Stimulated activated CD8-positive, alpha-beta memory T cell treated with anti-CD3 and anti-CD28 coated beads, Interleukin-15, amount 100 ng/mL, for 24 hours (primary cell): ENCODE data around the gene SFXN5.
"Not testable (repeated sequence)": the region's sequence is repeated elsewhere in the genome, so short reads cannot be mapped to it uniquely, and the experiment has no call there.

Source experiments
- DNase-seq: peaks from one replicate; pipeline ENCODE4 v3.0.0-alpha.2; 2020; ENCODE audit warnings: low read depth

Gene SFXN5

DNA sequence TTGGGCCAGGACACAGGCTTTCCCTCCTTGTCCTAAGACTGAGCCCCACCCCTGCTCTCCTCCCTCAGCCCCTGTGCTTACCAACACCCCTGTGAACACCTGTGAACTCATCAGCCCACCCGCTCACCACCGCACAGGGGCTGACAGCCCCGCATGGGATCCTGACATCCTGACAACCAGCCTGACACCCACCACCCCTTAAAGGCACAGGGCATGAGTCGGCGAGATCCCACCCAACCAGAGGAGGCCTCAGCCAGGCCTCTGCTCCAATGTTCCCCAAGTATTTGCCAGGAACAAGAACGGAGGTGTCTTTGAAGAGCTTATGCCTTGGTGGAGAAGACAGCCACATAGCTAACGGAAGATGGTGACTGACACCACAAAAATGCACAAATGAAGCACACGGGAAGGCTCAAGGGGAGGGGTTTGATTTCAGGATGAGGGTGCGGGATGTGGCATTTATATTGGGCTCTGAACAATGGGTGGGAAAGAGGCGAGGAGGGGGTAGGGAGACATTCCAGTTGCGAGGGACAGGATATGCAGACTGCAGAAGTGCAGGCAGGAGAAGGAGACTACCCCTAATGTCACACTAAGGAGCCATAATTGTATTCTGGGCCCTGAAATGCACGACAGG lies 30.2 kb upstream of the SFXN5 start:
- DNase-seq: no peak

DNA sequence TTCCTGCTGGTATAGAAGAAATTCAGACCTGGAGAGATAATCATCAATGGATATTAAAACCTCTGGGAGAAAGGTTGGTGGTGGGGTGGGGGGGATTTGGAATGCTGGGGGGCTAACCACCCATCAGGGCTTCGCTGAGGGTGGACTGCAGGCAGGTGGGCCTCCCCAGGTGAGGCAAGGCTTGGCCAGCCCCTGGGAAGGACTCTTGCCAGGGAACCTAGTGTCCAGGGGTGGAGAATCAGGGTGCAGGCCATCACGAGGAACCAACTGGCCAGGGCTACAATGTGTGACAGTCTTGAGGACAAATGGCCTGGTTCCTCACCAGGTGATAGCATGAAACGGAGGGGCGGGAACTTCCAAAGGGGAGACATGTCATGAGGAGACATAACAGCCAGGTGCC lies 29.4 kb upstream of the SFXN5 start:
- DNase-seq: no peak

DNA sequence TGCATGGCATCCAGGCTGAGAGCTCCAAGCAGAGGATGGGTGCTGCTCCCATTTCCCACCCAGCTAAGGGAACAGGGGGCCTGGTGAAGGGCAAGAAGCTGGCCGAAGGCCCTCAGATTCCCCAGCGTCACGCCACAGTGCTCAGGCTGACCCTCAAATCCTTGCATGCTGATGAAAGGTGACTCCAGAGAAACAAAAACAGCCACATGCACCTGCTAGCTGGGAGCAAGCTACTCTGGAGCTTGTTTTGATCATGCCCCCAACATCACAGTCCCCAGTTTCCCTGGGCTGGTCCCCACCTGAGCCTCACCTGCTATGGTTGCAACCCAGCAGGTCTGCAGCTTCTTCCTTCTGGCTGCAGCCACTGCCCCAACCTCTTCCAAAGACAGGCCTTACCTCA lies 28.0 kb upstream of the SFXN5 start:
- no peak for DNase-seq

DNA sequence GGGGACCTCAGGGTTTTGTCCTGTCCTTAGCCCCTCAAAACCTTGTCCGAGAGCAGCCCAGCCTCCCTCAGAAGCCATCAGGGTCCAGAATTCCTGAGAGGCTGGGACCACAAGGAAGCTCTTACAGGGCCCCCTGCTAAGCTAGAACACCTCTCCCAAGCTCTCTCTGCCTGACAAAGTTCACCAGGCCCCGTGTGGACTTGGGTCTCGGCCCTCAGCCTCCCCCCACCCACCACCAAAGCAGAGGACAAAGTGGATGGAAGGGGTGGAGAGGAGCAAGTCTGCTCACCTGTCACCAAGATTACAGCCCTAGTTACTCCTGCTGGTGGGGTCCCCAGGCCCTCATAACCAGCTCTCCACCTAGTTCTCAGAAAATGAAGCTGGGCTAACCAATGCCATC lies 24.4 kb upstream of the SFXN5 start:
- no peak for DNase-seq

DNA sequence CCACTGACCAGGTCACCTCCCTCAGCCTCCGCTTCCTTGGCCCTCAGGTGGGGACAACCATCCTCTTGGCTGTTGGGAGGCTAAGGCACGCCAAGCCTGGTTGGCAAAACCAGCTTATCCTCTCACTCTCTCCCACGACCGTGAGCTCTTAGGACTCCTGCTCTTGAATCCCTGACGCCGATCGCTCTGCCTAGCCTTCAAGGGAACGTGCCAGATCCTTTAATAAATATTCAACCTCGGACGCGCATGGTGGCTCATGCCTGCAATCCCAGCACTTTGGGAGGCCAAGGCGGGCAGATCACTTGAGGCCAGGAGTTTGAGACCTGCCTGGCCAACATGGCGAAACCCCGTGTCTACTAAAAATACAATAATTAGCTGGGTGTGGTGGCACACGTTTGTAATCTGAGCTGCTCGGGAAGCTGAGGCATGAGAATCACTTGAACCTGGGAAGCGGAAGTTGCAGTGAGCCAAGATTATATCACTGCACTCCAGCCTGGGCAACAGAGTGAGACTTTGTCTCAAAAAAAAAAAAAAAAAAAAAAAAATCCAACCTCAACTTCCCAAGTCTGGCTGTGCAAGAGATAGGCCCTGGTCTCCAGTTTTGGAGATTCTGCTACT lies 22.2 kb upstream of the SFXN5 start:
- DNase-seq: not testable (repeated sequence)

DNA sequence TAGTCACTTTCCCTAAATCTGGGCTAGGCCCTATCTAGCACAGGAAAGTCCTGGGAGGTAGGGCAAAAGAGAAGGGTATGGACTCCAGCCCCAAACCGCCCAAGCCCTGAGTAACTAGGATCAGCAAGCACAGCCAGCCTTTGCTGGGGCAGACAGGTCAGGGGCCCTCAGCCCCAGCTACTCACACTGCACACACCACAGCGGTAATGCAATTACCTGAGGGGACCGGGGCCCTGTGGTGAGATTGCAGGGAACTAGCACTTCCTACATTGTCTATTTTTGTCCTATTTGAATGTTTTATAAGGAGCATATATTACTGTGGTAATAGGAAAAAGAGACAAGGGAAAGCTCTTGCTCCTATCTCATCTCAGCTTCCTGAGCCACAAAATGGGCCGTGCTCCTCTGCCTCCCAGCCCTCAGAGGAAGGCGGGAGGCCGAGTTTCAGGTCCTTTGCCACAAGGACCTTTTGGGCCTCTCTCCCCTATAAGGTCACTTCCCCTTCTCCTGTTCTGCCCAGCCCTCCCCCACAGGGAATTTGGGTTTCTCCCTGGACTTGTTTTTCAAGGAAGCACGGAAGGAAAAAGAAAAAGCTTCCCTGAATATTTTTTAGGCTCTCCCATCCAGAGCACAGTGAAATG lies 20.8 kb upstream of the SFXN5 start:
- no peak for DNase-seq

DNA sequence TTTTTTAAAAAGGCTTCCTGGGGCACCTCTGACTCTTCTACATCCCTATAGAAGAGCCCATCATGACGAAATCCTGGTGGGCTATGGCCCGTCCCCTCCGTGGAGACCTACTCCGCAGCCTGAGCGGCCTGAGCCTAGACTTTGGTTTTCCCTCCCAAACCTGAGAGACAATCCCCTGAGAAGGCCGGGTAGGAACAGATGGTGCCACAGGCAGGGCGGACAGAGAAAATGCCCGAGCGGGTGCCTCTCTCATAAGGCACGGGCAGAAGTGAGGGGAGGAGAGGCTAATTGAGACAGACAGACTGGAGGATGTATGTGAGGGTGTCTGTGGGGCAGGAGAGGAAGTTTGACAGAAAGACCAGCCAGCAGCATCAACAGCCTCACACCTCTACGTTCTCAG lies 20.2 kb upstream of the SFXN5 start:
- no peak for DNase-seq

DNA sequence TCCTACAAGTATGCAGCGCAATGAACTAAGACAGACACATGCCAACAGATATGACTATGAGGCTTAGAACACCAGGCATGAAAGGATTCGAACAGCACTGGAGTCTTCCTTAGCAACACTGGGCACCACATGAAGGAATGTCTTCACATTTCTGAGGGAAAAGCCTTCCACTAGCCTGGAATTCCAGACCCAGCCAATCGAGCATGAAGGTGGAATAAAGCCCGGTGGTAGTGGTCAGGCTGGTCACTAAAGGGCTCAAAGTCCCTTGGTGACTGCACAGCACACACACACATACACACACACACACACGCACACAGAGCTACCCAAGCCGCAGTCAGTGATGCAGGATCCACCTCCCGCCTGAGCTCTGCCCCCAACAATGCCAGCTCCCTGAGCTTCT lies 19.7 kb upstream of the SFXN5 start:
- no peak for DNase-seq

DNA sequence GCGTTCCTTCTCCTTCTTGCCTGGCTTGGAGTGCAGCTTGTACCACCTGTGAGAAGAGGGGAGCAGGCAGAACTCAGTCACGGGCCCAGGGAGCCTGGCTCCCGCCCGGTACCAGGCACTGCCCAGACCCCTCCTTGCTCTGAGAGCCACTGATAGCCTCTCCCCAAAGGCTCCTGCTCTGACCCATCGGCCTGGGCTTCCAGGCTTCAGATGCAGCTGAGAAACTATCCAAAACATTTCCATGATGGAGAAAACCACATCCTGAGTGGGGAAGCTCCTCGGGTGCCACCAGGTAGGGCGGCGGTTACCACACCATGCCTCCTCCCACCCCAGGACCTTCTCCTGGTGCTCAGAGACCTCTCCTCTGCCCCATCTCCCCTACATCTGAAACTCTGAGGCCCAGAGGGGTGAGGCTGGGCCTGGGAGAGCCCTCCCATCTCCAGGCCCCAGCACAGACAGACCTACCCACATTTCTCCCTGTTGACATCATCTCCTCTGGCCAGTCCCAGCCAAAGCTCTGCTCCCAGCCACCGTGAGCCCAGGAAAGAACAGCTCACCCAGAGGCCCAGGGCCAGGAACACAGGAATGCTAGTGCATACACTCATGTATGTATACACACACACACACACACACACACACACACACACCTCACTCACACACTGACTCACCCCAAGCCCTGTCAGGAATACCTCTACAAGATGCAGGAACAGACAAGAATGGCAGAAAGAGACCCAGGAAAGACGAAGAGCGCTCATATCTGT lies 17.9 kb upstream of the SFXN5 start:
- no peak for DNase-seq

DNA sequence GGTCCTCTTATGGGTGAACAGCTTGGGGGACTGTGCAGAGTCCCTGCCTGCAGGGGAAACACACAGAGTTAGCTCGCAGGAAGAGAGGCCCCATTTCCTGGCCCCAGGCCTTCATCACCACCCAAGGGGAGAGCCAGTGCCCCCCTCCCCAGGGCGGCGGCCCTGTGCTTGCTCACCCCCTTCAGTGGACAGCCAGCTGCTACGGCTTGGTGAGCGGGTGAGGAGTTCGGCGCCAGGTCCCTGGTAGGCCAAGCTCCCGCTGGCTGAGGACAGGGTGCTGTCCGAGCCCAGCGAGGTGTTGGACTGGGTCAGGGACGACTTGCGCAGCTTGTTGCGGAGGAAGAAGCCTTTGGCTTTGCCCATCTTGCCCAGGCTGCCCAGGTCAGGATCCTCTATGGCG lies 17.2 kb upstream of the SFXN5 start:
- DNase-seq: no peak

DNA sequence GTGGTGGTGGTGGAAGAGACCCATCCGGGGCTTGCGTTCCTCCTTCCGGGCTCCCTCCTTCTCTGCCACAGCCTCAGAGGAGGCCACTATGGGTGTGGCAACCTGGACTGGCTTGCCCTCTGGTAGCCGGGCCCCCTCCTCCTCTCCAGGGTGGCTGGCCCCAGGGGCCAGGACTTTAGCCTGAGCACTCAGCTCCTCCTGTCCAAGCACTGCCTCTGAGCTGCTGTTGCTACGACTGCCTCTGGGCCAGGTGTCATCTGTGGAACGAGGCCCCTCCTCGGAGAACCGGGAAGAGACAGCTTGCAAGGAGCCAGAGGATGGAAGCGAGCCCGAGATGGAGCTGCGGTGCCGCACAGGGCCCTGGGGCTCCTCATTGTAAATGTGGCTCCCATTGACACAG lies 16.7 kb upstream of the SFXN5 start:
- DNase-seq: no peak

DNA sequence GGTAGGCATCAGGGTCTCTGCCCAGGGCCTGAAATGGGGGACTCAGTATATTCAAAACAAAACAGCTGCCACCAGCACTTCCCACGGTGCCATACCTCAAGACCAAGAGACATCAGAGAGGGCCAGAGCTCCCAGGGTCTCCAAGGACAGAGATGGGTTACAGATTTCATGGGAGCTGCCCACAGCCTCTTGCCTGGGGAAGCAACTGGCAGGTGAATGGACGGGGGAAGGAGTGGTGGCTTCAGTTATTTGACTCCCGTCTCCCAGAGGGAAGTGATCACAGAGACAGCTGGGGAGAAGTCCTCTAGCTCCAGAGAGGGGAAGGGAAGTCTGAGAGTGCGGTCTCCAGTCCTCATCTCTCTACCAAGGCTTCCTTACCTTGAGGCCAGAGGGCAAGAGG lies 15.8 kb upstream of the SFXN5 start:
- no peak for DNase-seq

DNA sequence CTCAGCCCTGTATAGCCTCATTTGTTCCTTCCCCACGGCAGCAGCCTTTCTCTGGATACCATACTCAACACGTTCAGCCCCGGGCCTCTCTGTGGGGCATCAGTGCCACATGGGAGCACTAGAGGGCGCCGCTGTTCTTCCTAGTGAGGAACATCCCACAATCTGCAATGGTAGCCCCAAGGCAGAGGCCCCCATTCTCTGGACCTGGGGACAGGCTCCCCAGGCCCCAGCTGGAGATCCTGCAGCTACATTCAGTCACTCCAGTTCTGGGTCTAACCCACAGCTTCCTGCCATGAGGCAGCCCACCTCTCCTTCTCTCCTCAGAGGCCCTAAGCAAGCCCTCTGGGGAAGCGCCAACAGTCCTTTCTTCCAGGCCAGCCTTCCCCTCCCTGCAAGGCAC lies 14.2 kb upstream of the SFXN5 start:
- DNase-seq: peak; percentile 64

DNA sequence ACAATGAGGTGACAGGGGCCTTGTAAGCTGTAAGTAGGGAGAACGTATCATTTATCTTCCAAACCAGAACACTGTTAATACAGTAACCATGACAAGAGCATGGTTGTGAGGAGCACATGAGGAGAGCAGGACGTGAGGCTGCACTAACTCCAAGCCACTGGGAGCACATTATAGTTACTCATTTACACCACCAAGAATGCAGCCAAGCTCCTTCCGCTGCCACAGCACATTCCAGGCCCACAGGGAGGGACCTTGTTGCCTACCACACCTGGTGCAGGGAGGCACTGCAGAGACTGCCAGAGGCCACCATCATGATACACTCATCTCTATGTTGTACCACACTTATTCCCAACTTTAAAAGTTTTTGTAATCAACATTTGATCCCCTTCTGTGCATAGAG lies 13.5 kb upstream of the SFXN5 start:
- DNase-seq: no peak

DNA sequence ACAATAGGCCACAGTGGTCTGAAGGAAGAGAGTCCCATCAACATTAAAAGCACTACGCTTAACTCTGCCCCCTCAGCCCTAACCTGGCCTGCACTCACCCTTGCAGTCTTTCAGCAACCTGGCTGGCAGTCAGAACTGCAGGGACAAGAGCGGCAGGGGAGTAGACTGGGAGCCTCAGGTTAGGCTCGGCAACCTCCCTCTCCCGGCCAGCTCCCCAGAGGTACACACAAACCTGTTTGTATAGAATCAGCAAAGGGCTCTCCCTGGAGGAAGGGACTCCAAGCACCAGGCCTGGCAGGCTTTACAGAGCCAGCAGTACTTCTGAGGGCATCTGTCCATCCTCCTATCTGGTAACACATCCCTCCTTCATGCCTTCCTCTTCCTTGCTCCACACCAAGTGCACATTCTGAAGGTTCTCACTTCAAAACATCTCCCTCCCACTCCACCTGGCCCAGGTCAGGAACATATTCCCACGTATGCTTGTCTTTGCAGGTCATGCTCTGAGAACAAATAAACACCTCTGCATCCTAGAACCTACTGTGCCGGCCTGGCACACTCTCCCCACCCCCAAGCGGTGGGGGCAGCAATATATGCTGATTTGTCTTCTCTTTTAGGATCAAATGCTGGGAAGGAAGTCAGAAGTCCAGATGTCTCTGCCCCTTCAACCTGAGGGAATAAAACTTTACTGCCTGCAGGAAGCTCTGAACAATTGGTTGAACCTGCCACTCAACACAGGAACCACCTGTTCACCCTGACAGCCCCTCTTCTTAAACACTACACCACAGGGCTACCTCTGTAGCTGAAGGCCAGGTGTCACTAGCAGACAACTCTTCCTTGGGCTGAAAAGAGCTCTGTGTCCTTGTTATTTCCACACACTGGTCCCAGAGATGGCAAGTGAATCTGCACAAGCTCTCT lies 12.6 kb upstream of the SFXN5 start:
- no peak for DNase-seq

DNA sequence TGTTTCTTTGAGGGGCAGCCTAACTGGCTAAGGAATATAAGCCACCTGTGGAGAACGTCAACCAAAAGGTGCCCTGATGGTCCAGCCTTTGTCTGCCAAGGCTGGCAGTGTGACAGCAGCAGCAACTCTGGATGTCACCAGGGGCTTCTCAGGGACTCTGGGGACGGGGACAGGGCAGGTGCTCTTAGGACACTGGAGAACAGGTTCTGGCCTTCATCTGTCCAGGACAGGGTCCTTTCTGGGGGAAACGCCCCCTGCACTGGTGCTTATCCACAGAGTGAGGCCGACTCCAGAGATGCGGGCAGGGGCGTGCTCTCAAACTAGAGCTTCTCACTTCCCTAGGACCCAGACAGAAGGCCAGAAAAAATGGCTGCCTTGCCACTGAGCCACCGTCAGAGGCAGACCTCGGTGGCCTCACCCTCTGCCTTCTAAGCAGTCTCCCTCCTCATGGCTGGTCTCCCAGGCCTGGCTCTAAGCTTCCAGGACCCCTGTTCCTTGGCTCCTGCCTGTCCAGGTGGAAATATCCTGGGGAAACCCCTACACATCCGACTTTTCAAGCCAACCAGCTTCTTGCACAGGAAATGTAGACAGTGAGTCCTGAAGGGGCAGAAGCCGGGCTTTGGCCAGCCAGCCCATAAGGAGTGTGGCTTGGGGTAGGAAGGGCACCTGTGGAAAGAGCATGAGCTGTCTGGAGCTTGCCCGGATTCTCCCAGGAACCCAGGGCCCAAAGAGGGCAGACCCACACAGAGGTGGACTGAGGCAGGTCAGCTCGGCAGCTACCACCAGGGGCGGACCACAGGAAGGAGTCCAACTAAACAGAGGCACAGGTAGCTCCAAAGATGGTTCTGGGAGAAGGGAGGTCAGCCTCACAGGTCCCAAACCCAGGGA lies 11.3 kb upstream of the SFXN5 start:
- no peak for DNase-seq

DNA sequence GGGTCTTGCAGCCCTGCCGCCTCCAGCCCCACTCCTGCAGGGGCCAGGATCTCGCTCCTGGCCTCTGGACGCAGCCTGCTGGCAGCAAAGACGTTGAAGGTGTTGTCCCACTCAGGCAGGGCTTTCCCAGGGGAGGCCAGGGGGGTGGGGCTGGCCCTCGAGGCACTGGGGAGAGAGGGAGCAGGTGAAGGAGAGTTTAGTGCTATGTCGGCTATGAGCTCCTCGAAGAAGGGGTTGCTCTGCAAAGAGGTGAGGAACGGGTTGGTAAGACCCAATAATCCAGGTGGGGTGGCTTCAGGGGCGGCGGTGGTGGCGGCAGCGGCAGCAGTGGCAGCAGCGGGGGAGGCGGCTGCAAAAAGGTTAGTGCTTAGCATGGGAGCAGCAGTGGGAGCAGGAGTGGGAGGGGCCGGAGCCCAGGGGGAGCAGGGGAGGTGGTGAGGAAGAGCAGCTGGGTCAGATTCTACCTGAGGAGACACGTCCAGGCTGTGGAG lies 9.7 kb upstream of the SFXN5 start:
- no peak for DNase-seq

DNA sequence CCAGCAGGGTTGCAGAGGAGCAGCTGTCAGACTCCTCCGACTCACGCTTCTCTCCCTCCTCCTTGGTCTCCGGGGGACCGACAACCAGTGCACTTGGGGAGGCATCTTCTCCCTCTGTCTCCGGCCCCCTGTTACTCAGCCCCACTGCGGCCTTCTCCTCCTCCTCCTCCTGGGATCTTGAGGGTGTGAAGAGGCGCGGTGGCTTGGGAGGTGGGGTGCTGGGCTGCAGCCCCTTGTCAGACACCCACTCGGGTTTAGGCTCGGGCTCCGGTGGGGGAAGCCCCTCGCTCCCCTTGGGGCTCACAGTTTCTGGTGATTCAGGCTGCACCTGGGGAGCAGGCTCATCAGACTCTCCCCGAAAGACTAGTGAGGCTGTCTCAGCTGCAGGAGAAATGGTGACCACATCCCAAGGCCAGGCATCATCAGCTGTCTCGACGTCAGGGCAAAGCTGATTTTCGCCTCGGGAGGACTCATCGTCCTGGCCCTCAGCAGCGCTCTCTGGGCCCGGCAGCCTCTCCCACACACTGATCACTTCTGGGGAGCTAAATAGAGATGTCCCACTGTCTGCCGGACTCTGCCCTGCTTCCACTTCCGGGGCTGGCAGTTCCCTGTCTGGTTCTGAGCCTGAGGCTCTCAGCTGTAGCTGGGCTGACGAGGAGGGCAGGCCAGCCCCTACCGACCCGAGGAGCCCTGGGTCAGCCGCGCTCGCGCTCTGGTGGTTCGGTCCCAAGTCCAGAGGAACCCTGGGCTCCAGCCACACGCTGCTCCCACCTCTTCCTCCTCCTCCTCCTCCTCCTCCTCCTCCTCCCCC lies 9.0 kb upstream of the SFXN5 start:
- DNase-seq: no peak

DNA sequence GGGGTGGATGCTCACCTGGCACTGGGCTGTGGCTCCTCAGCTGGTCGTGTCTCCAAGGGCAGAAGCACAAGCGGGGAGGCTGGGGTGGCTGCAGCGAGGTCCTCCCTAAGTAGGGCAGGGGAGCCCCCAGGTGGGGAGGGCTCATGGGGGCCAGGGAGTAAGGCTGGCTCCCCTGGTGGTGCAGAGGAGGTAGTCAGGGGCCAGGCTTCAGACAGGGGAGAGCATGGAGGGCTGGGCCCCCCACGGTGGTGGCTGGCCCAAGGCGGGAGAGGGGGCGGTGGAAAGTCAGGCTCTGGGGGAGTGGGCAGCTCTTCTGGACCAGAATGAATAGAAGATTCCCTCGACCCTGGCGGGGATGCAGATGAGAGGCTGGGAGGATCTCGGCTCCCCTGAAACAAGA lies 8.1 kb upstream of the SFXN5 start:
- no peak for DNase-seq
